Left colon (tissue), 2 donors: ENCODE measurements around the gene TEDC2. TPM values are rescaled to one million over a fixed set of nuclear protein-coding genes. Genes with fewer than 3 reads are reported as not detected.
"Not testable (repeated sequence)": the region's sequence is repeated elsewhere in the genome, so short reads cannot be mapped to it uniquely, and the experiment has no call there.

Experiments
- ATAC-seq: fragments of 200-7000 bp; cut with Tn5 transposase; one replicate; pipeline ENCODE4 v1.9.1; 2020; ENCODE audit warnings: mild to moderate bottlenecking, moderate library complexity
- DNase-seq, 2 donors: peaks; one replicate each; pipeline ENCODE4 v3.0.0-alpha.2; 2020
- intact Hi-C, 2 donors: fragments of 100-400 bp; cut with DNase I in 1 of 2; cut with micrococcal nuclease in 1 of 2; formaldehyde crosslinking; loops; one replicate each; pipeline versions ENCODE4 v1.11.2 to v1.14.0; 2022; cut with DNase I, micrococcal nuclease
- total RNA-seq, 2 donors: library from RNA; stranded (reverse); fragmentation: NEBNext Ultra II Directional; extraction: Animal tissue kit (Norgen Biotek cat#: 25700); gene quantifications; one replicate each; pipeline ENCODE4 v1.2.1, GENCODE V29; 2021
- donor health status: DM: no; HTN: no; CAD: no.
- donor health status: DM: yes; HTN: yes; CAD: no.

The TEDC2 gene
- total RNA-seq, 2 donors from 2014 or later, result 1.3 to 5.6 TPM

- DNase-seq (no peak), ATAC-seq (no peak)
- intact Hi-C loops, result no loop called here
Measured at GRCh38 chr16:2472488-2472864, 12.6 kb downstream of the TEDC2 start.

GRCh38 chr16:2472885-2473445 is 13.1 kb downstream of the TEDC2 start:
- intact Hi-C loops, result no loop called here
- ATAC-seq (no peak), DNase-seq (no peak)

GRCh38 chr16:2473446-2473926 is 13.6 kb downstream of the TEDC2 start:
- intact Hi-C loops, result no loop called here
- DNase-seq, result no peak
- no peak for ATAC-seq

- ATAC-seq (peak; percentile 71), DNase-seq (peak; percentile 49 to 69)
- intact Hi-C loops, result no loop called here
Measured at GRCh38 chr16:2473999-2474876, 14.3 kb downstream of the TEDC2 start.

- intact Hi-C loops, result no loop called here
- ATAC-seq, result peak; percentile 85
- DNase-seq, result peak; percentile 80 to 85
Measured at GRCh38 chr16:2474877-2475412, 15.0 kb downstream of the TEDC2 start, which contains the start of gene TBC1D24. TBC1D24 (plus strand) TSS chr16:2475127; CDS start chr16:2496149, 21,022 bp downstream.

- intact Hi-C loops, result no loop called here
- DNase-seq (peak in 1 of 2 donors; percentile 54), ATAC-seq (peak; percentile 50)
Measured at GRCh38 chr16:2475413-2476344, 15.8 kb downstream of the TEDC2 start.

- DNase-seq (peak in 1 of 2 donors; percentile 3), ATAC-seq (no peak)
- intact Hi-C loops, result no loop called here
Measured at GRCh38 chr16:2476345-2476720, 16.4 kb downstream of the TEDC2 start.

GRCh38 chr16:2476741-2477140 is 16.8 kb downstream of the TEDC2 start:
- intact Hi-C loops, result no loop called here
- DNase-seq, result no peak
- ATAC-seq, result no peak

- DNase-seq (no peak), ATAC-seq (no peak)
- intact Hi-C loops, result no loop called here
Measured at GRCh38 chr16:2477327-2477726, 17.4 kb downstream of the TEDC2 start.

GRCh38 chr16:2478279-2478678 is 18.4 kb downstream of the TEDC2 start:
- DNase-seq (no peak), ATAC-seq (no peak)
- intact Hi-C loops, result no loop called here

- intact Hi-C loops, DNase-seq: not testable (repeated sequence)
Measured at GRCh38 chr16:2479996-2480395, 20.1 kb downstream of the TEDC2 start.

GRCh38 chr16:2480948-2481347 is 21.0 kb downstream of the TEDC2 start:
- intact Hi-C loops, result no loop called here
- DNase-seq, result peak; percentile 78 to 88
- peak; percentile 96 for ATAC-seq

More at GRCh38 chr16:2479996-2480395, 20.1 kb downstream of the TEDC2 start:
- ATAC-seq, result not testable (repeated sequence)

- ATAC-seq (no peak), DNase-seq (peak in 1 of 2 donors; percentile 3)
- intact Hi-C loops, result no loop called here
Measured at GRCh38 chr16:2481676-2482075, 21.8 kb downstream of the TEDC2 start.

- ATAC-seq (no peak), DNase-seq (peak in 1 of 2 donors; percentile 6)
- intact Hi-C loops, result no loop called here
Measured at GRCh38 chr16:2482249-2482648, 22.3 kb downstream of the TEDC2 start.

- intact Hi-C loops, result no loop called here
- ATAC-seq (no peak), DNase-seq (peak in 1 of 2 donors; percentile 29)
Measured at GRCh38 chr16:2482708-2483534, 23.0 kb downstream of the TEDC2 start.

- intact Hi-C loops, result no loop called here
- ATAC-seq (no peak), DNase-seq (no peak)
Measured at GRCh38 chr16:2483939-2484897, 24.3 kb downstream of the TEDC2 start.
